ENCODE data around the gene CD300A.

CD300A gene

GRCh38 chr17:74455025-74455545 is 11.3 kb upstream of the CD300A start:
- TF ChIP-seq CTCF (IDR thresholded peaks at IDR 0.05; ENCODE audit: low read depth, low read length) = no peak
- no peak overlapping the region for H3K4me3 ChIP-seq (replicated peaks in 1 of 2; ENCODE audit: low read depth in 2 of 2, low read length in 2 of 2)
- no peak for DNase-seq (ENCODE audit: low read depth in 2 of 2)

GRCh38 chr17:74455821-74456220 is 10.6 kb upstream of the CD300A start:
- no peak for DNase-seq (ENCODE audit: low read depth in 2 of 2)
- H3K4me3 ChIP-seq (replicated peaks in 1 of 2; ENCODE audit: low read depth in 2 of 2, low read length in 2 of 2) = no peak overlapping the region
- no peak for TF ChIP-seq CTCF (IDR thresholded peaks at IDR 0.05; ENCODE audit: low read depth, low read length)

GRCh38 chr17:74457146-74457819 is 9.2 kb upstream of the CD300A start:
- DNase-seq (ENCODE audit: low read depth in 2 of 2) = peak; percentile 67 to 73
- no peak overlapping the region for H3K4me3 ChIP-seq (replicated peaks in 1 of 2; ENCODE audit: low read depth in 2 of 2, low read length in 2 of 2)
- peak; percentile 94 for TF ChIP-seq CTCF (IDR thresholded peaks at IDR 0.05; ENCODE audit: low read depth, low read length)

- H3K4me3 ChIP-seq (replicated peaks in 1 of 2; ENCODE audit: low read depth in 2 of 2, low read length in 2 of 2) = no peak overlapping the region
- TF ChIP-seq CTCF (IDR thresholded peaks at IDR 0.05; ENCODE audit: low read depth, low read length) = no peak
- DNase-seq (ENCODE audit: low read depth in 2 of 2) = no peak
Observed at GRCh38 chr17:74457820-74458166, 8.6 kb upstream of the CD300A start.

- no peak for DNase-seq (ENCODE audit: low read depth in 2 of 2)
- no peak for TF ChIP-seq CTCF (IDR thresholded peaks at IDR 0.05; ENCODE audit: low read depth, low read length)
- no peak overlapping the region for H3K4me3 ChIP-seq (replicated peaks in 1 of 2; ENCODE audit: low read depth in 2 of 2, low read length in 2 of 2)
Observed at GRCh38 chr17:74458835-74459234, 7.6 kb upstream of the CD300A start.

- H3K4me3 ChIP-seq (replicated peaks in 1 of 2; ENCODE audit: low read depth in 2 of 2, low read length in 2 of 2) = no peak overlapping the region
- DNase-seq (ENCODE audit: low read depth in 2 of 2) = no peak
- no peak for TF ChIP-seq CTCF (IDR thresholded peaks at IDR 0.05; ENCODE audit: low read depth, low read length)
Observed at GRCh38 chr17:74459622-74460021, 6.8 kb upstream of the CD300A start.

- no peak for TF ChIP-seq CTCF (IDR thresholded peaks at IDR 0.05; ENCODE audit: low read depth, low read length)
- DNase-seq (ENCODE audit: low read depth in 2 of 2) = no peak
- H3K4me3 ChIP-seq (replicated peaks in 1 of 2; ENCODE audit: low read depth in 2 of 2, low read length in 2 of 2) = no peak overlapping the region
Observed at GRCh38 chr17:74460241-74460640, 6.2 kb upstream of the CD300A start.
